ENCODE data around the gene RIPOR3. TPM values are rescaled to one million over a fixed set of nuclear protein-coding genes. Genes with fewer than 3 reads are reported as not detected.

RIPOR3 gene
- total RNA-seq, 1 experiment from 2014 or later, result 0.46 TPM

DNA sequence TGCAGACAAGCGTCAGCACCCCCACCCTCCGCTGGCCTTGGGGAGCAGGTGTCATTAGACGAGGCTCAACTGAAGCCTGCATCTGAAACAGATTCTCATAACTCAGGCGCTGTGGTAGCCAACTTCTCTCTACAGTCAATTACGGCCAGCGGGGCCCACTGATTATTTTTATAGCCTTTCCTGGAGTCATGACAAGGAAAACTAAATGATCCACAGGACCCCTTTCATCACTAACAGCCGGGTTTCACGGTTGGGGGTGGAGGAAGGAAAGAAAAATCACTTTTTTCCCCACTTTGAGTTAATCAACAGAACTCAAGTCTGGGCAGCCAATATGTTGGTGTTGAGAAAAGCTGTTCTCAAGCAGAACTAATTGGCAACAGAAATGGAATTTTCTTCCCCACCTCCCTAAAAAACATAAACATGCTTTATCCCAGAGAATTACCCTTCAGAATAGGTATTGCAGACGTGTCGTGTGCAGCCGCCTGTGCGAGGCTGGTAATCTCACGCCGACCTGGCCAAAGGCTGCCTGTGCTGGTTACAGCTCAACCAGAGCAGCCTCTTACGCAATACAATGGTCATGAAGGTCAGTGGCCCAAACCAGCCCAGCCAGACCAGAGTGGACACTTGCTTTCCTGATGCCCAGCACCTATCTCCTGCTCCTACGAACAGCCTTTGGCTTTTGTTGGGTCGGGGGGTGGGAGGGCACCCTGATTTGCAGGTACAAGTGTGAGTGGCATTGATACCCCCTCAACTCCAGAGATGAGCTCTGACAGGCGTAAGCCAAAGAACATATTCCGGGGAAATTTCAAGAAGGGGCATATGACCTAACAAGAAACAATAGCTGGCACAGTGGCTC, 11.0 kb downstream of the RIPOR3 start:
- Histone ChIP-seq H2BK20ac (ENCODE audit: low read depth, low read length, poor library complexity, severe bottlenecking) (no peak overlapping the region), H3K4ac (ENCODE audit: low read depth, low read length) (no peak overlapping the region), H2BK12ac (ENCODE audit: insufficient read length, low read depth, low read length) (no peak overlapping the region), H2AFZ (ENCODE audit: low read length) (no peak overlapping the region), H2BK120ac (ENCODE audit: low read depth, low read length, poor library complexity, severe bottlenecking) (no peak overlapping the region), H3K23ac (ENCODE audit: insufficient read length, low read depth, low read length) (no peak overlapping the region), H3K9me3 (ENCODE audit: control insufficient read depth, low read depth, low read length) (no peaks in the 10 kb centered on the region), H3T11ph (ENCODE audit: low read length) (no peak overlapping the region), H3K27me3 (ENCODE audit: insufficient read depth, low read length) (no peaks in the 10 kb centered on the region), H3K9ac (ENCODE audit: extremely low read depth, insufficient read length, low read length) (no peak overlapping the region), H2AK5ac (ENCODE audit: insufficient read length, low read length) (no peak overlapping the region), H3K4me2 (ENCODE audit: insufficient read depth, insufficient read length, low read length) (no peak overlapping the region), H4K5ac (ENCODE audit: insufficient read length, low read depth, low read length) (no peak overlapping the region), H3K27ac (ENCODE audit: insufficient read length, low read depth, low read length) (no peak overlapping the region), H2BK5ac (ENCODE audit: insufficient read length, low read length) (no peak overlapping the region), H3K56ac (ENCODE audit: insufficient read length, low read depth, low read length) (no peak overlapping the region), H4K20me1 (ENCODE audit: control insufficient read depth, insufficient read depth, insufficient read length) (no peaks in the 10 kb centered on the region), H2BK15ac (ENCODE audit: low read depth, low read length) (no peak overlapping the region), H3K4me1 (ENCODE audit: insufficient read depth, low read length) (peaks cover 6% of the 10 kb centered on the region; the same call in 1 of the 2 replicates), H4K8ac (replicated peaks; ENCODE audit: insufficient read length, low read depth, low read length) (no peak overlapping the region), H3K18ac (ENCODE audit: insufficient read length, low read depth, low read length) (no peak overlapping the region), H4K91ac (ENCODE audit: insufficient read length, low read depth, low read length) (no peak overlapping the region), H3K23me2 (ENCODE audit: insufficient read length, low read depth, low read length, poor library complexity, severe bottlenecking) (no peaks in the 10 kb centered on the region), H3K14ac (ENCODE audit: insufficient read depth, low read length) (no peak overlapping the region), H3K79me1 (ENCODE audit: insufficient read depth, low read depth, low read length, poor library complexity, severe bottlenecking) (no peaks in the 10 kb centered on the region), H3K79me2 (ENCODE audit: insufficient read depth, low read length) (no peaks in the 10 kb centered on the region)
- no peak overlapping the region for H3K4me3 Mint-ChIP-seq
- H3K36me3 Mint-ChIP-seq (ENCODE audit: insufficient read depth in 1 of 3, low read depth in 3 of 3), result no peaks in the 10 kb centered on the region
- H3K27ac Mint-ChIP-seq, result no peak overlapping the region; a peak in 1 of 7 replicates
- TF ChIP-seq, protein P1, sequence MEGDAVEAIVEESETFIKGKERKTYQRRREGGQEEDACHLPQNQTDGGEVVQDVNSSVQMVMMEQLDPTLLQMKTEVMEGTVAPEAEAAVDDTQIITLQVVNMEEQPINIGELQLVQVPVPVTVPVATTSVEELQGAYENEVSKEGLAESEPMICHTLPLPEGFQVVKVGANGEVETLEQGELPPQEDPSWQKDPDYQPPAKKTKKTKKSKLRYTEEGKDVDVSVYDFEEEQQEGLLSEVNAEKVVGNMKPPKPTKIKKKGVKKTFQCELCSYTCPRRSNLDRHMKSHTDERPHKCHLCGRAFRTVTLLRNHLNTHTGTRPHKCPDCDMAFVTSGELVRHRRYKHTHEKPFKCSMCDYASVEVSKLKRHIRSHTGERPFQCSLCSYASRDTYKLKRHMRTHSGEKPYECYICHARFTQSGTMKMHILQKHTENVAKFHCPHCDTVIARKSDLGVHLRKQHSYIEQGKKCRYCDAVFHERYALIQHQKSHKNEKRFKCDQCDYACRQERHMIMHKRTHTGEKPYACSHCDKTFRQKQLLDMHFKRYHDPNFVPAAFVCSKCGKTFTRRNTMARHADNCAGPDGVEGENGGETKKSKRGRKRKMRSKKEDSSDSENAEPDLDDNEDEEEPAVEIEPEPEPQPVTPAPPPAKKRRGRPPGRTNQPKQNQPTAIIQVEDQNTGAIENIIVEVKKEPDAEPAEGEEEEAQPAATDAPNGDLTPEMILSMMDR (conservative IDR thresholded peaks at IDR 0.05), result no peak
- H3K9me3 Mint-ChIP-seq, result no peaks in the 10 kb centered on the region
- H3K4me1 Mint-ChIP-seq, result peaks cover 10 to 11% of the 10 kb centered on the region in 2 experiments
- no peak for DNase-seq
- no CpG with 5 or more reads among the region's 19 CpGs for WGBS (ENCODE audit: extremely low coverage, insufficient read length, low lambda C conversion rate)
- no peaks in the 10 kb centered on the region for H3K27me3 Mint-ChIP-seq (ENCODE audit: low read depth)
